Neural crest cell (in vitro differentiated cells): Measurements from ENCODE around the gene RAB40B. TPM values are rescaled to one million over a fixed set of nuclear protein-coding genes. Genes with fewer than 3 reads are reported as not detected.

ENCODE experiments used
- DNase-seq: peaks from one replicate; pipeline ENCODE4 v3.0.0; 2021; ENCODE audit warnings: low read depth, mixed read lengths, low spot score
- H3K27ac Mint-ChIP-seq: one replicate; pipeline ENCODE4 v1.8.0; 2021; ENCODE audit warnings: mild to moderate bottlenecking, mixed read lengths; ENCODE audit not compliant: unreplicated experiment
- H3K27me3 Mint-ChIP-seq: 2 replicates; pipeline ENCODE4 v1.8.0; 2021; ENCODE audit warnings: low read depth, mild to moderate bottlenecking, mixed read lengths
- H3K36me3 Mint-ChIP-seq: 2 replicates; pipeline ENCODE4 v1.8.0; 2021; ENCODE audit warnings: low read depth, mild to moderate bottlenecking, mixed read lengths
- H3K4me1 Mint-ChIP-seq: 2 replicates; pipeline ENCODE4 v1.8.0; 2021; ENCODE audit warnings: mixed read lengths
- H3K4me3 Mint-ChIP-seq: one replicate; pipeline ENCODE4 v1.8.0; 2021; ENCODE audit warnings: mild to moderate bottlenecking, mixed read lengths
- H3K9me3 Mint-ChIP-seq: 2 replicates; pipeline ENCODE4 v1.8.0; 2021; ENCODE audit warnings: mixed read lengths
- total RNA-seq: library from RNA; stranded (reverse); gene quantifications from 2 replicates; pipeline ENCODE4 v1.2.1, GENCODE V29; 2021
- TF ChIP-seq, protein P1 (sequence below): fragments of 200-600 bp; sonication (generic); conservative IDR thresholded peaks from 2 replicates; pipeline ENCODE4 v1.5.0; 2021; ENCODE audit warnings: antibody characterized with exemption, mild to moderate bottlenecking

The RAB40B gene
- total RNA-seq, 1 donor from 2014 or later, result 5.6 TPM

DNA sequence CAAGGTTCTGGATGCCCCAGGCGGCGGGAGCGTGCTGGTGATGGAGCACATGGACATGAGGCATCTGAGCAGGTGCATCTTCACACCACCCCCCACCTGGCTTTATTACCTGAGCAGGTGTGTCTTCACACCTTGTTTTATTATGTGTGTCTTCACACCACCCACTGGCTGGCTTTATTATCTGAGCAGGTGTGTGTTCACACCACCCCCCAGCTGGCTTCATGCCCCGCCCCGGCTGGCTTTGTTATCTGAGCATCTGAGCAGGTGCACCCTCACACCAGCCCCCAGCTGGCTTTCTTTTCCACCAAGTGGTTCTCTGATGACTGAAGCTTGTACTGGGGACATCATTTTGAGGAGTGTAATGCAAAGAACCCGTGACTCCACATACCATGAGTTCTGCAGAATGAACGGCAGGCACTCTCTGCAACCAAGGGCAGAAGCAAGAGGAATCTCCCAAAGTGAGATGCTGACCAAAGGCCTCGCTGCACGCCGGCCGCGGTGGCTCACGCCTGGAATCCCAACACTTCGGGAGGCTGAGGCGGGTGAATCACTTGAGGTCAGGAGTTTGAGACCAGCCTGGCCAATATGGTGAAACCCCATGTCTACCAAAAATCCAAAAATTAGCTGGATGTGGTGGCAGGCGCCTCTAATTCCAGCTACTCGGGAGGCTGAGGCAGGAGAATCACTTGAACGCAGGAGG, 20.6 kb upstream of the RAB40B start:
- Mint-ChIP-seq H3K27ac (no peak overlapping the region), H3K36me3 (peaks cover 19% of the 10 kb centered on the region), H3K27me3 (no peaks in the 10 kb centered on the region), H3K4me1 (peaks cover 16% of the 10 kb centered on the region), H3K9me3 (no peaks in the 10 kb centered on the region), H3K4me3 (peak overlapping the region; percentile 41)
- no peak for DNase-seq
- TF ChIP-seq, protein P1, sequence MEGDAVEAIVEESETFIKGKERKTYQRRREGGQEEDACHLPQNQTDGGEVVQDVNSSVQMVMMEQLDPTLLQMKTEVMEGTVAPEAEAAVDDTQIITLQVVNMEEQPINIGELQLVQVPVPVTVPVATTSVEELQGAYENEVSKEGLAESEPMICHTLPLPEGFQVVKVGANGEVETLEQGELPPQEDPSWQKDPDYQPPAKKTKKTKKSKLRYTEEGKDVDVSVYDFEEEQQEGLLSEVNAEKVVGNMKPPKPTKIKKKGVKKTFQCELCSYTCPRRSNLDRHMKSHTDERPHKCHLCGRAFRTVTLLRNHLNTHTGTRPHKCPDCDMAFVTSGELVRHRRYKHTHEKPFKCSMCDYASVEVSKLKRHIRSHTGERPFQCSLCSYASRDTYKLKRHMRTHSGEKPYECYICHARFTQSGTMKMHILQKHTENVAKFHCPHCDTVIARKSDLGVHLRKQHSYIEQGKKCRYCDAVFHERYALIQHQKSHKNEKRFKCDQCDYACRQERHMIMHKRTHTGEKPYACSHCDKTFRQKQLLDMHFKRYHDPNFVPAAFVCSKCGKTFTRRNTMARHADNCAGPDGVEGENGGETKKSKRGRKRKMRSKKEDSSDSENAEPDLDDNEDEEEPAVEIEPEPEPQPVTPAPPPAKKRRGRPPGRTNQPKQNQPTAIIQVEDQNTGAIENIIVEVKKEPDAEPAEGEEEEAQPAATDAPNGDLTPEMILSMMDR, result no peak

DNA sequence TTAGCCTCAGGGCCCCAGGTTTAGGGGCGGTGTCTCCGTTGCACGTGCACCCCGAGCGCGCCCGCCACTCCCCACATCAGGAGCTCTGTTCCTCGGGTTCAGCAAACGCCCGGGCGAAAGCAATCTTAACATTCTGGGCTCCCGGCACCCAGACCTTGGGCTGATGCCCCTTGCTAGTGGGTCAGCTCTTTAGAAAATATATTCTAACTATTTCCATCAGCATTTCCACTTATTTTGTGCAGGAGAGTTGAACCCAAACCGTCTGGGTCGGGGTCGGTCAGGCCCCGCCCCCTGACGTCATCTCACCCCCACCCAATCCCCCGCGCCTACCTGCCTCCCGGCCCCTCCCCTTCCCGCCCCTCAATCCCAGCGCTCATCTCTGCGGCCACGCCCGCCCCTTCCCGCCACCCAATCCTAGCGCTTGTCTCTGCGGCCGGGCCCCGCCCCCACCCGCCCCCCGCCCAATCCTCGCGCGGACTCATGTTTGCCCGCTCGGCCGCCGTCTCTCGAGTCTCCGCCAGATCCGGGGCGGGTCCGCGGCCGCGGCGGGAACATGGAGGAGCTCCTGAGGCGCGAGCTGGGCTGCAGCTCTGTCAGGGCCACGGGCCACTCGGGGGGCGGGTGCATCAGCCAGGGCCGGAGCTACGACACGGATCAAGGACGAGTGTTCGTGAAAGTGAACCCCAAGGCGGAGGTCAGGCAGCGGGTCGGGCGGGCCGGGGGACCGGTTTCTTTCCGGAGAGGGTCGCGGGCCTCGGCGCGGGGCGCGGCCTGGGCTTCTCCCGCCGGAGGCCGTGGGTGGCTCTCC, 17.9 kb upstream of the RAB40B start, which contains the start of gene FN3KRP:
FN3KRP (plus strand) TSS at position 504 of the 808 bp plus-strand sequence; CDS start at position 554, 50 bp downstream.
- TF ChIP-seq, protein P1, result no peak
- H3K36me3 Mint-ChIP-seq, result peaks cover 5% of the 10 kb centered on the region
- peak; percentile 77 for DNase-seq
- peak within 1 kb of the TSS; percentile 98 for H3K27ac Mint-ChIP-seq
- H3K4me1 Mint-ChIP-seq, result peaks cover 16% of the 10 kb centered on the region
- no peaks in the 10 kb centered on the region for H3K9me3 Mint-ChIP-seq
- peak within 1 kb of the TSS; percentile 96 for H3K4me3 Mint-ChIP-seq
- peaks cover 2% of the 10 kb centered on the region for H3K27me3 Mint-ChIP-seq

DNA sequence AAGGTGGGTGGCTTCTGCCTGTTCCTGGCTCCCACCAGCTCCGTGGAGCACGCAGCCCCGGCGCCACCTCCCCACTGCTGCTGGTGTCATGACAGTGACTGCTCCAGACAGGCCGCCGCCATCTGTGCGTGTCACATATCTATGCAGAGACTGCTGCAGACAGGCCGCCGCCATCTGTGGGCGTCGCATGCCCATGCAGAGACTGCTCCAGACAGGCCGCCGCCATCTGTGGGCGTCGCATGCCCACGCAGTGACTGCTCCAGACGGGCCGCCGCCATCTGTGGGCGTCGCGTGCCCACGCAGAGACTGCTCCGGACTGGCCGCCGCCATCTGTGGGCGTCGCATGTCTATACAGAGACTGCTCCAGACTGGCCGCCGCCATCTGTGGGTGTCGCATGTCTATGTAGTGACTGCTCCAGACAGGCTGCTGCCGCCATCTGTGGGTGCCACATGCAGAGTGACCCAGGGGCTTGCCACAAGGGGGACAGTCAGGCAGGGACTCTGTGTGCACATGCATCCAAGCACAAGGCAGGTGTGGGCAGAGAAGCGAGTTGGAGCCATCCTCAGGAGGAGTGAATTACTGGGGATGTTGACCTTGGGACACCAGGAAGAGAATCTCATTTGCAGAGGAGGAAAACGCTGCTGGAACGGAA, 14.7 kb upstream of the RAB40B start:
- no peak for DNase-seq
- H3K4me3 Mint-ChIP-seq, result peak overlapping the region; percentile 64
- H3K4me1 Mint-ChIP-seq, result peaks cover 15% of the 10 kb centered on the region
- TF ChIP-seq, protein P1, result no peak
- H3K27me3 Mint-ChIP-seq, result peaks cover 2% of the 10 kb centered on the region
- peaks cover 5% of the 10 kb centered on the region for H3K36me3 Mint-ChIP-seq
- H3K27ac Mint-ChIP-seq, result peak overlapping the region; percentile 87
- H3K9me3 Mint-ChIP-seq, result no peaks in the 10 kb centered on the region

DNA sequence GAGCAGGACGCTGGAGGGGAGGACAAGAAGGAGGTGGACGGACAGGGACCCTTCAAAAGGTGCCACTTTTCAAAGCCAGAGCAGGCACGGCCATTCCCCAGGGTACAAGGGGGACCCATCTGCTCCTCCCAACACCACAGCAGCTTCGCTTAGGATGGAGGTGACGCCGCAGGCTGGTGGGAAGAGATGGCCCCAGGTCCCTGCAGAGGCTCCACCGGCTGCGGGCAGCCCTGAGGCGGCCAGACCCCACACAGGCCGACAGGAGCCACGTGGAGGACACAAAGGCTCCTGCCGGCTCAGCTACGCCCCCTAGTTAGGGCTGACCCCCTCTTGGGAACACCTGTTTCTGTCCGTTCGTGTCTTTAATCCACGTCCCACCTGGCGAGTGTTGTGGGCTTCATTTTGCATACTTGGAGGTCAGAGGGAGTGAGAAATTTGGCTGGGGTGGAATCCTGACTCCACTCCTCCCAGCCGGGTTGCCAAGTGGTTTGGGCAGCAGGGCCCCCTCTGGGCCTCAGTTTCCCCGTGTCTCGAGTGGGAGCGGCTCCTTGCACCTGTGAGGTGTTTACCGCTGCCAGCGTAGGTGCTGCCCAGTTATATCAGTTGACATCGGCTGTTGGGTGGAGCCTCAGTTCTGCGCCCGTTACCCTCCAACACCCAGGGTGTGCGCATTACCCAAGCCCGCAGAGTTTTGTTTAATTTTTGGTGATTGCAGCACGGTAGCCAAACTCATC, 12.2 kb upstream of the RAB40B start:
- Mint-ChIP-seq H3K27ac (no peak overlapping the region), H3K9me3 (no peaks in the 10 kb centered on the region)
- DNase-seq, result no peak

More for the DNA sequence above, 12.2 kb upstream of the RAB40B start:
- H3K4me3 Mint-ChIP-seq, result peak overlapping the region; percentile 31
- TF ChIP-seq, protein P1, result no peak
- peaks cover 1% of the 10 kb centered on the region for H3K4me1 Mint-ChIP-seq
- H3K27me3 Mint-ChIP-seq, result peaks cover 2% of the 10 kb centered on the region
- H3K36me3 Mint-ChIP-seq, result no peaks in the 10 kb centered on the region
